Ramos (cell line): Measurements from ENCODE around the gene ATP23.

Experiments used
- in situ Hi-C: fragments of 300-500 bp; cut with MboI; formaldehyde crosslinking; loops from one replicate; pipeline ENCODE4 v1.14.3; 2022; ENCODE audit warnings: low sequenced_read_pairs; ENCODE audit not compliant: unreplicated experiment

ATP23 gene

GRCh38 chr12:57941165-57941894, at the start of gene ATP23:
ATP23 (plus strand) TSS chr12:57941567; CDS start chr12:57941702, 135 bp downstream.
- in situ Hi-C loops = no loop called here

DNA sequence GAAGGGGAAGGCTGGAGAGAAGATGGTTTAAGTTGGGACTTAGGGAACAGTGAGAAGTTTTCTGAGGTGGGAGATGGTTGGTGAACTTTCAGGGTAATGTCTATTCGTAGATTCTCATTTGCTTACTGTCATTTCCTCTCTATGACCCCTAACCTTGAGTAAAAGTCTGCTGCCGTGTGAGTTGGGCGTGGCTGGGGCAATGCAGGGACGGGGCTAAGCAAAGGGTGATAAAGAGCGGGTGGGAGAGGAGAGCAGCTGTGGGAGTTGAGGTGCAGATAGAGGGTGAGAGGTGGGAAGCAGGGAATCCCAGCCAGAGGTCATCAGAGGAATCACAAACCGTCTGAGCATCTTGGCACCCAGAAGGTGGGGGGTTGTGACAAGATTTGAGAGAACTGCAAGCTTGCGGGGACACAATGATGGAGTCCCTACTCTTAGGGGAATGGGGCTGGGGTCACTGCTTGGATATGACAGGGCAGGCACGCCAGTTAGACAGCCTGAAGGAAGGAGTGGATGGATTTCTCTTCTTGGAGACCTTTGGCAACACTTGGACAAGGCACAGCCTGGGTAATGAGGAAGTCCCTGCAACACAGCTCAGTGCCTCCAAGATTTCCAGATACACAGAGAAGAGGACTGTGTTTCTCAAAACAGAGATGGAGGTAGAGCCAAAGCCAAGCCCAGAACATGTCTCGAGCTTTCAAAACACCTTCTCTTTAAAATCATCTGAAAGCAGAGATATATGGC, 49.0 kb upstream of the ATP23 start:
- in situ Hi-C loops = loop anchor here (25.0 kb wide), 1 partner anchor 655 kb away; the partner anchor contains the start of gene SHMT2

DNA sequence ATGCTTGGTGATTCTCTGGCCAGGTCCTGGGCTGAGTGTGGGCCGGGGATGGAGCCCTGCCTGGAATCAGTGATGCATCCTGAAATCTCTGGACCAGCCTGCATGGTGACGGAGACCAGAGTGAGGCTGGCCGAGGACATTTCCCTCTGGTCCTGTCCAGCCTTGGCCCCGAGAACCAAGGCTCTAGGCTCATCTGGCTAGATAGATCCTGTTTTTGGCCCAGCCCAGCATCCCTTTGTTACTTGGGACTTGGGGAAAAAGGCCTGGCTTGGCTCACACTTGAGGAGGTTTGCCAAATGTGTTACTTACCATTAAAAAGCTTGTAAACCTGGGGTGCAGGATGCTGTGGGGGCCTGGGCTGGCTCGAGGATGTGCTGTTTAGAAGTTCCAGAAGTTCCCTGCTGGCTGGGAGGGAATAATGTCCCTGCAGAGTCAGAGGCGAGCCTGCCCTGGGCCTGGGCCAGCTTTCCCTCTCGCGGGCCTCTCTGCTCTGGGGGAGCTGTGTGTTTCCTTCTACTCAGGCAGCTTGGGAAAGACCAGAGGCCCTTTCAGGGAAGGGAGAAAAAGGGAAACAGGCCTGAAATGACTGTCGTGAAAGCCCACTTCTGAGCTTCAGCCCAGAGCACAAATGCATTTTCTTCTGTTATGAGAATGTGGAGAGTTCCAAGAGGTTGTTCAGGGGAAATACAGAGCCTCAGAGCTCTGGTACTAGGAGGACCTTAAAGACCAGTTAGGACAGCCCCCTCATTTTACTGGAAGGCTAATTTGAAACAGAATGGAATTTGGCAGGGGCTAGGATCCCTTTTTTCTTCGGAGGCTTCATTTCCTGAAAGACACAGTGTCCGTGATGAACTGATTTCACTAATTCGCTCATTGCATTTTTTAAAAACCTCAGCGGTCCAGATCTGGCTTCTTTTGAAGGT, 47.7 kb upstream of the ATP23 start:
- in situ Hi-C loops = loop anchor here (25.0 kb wide), 1 partner anchor 656 kb away; the partner anchor contains the start of gene SHMT2

GRCh38 chr12:57894399-57895292, 46.7 kb upstream of the ATP23 start:
- in situ Hi-C loops = loop anchor here (25.0 kb wide), 1 partner anchor 657 kb away; the partner anchor contains the start of gene SHMT2

- in situ Hi-C loops = loop anchor here (25.0 kb wide), 1 partner anchor 658 kb away; the partner anchor contains the start of gene SHMT2
These were observed 45.8 kb upstream of the ATP23 start for GRCh38 chr12:57895389-57896114.

DNA sequence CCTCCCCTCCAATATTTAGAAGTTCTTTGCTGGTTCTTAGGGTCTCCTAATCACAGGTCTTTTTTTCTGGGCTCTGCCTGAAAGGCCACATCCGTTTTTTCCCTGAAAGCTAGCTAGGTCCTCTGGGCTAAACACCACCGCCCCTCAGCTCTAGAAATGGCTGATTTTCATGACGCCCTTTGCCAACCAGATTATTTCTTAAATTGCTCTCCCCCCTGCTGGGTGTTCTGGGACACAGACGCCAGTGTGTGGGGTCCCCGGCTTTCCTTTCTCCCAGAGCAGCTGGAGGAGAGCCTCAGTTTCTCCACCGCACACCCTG, 45.3 kb upstream of the ATP23 start:
- in situ Hi-C loops = loop anchor here (25.0 kb wide), 1 partner anchor 659 kb away; the partner anchor contains the start of gene SHMT2

- in situ Hi-C loops = loop anchor here (25.0 kb wide), 1 partner anchor 659 kb away; the partner anchor contains the start of gene SHMT2
These were observed 44.7 kb upstream of the ATP23 start for GRCh38 chr12:57896434-57897201.

DNA sequence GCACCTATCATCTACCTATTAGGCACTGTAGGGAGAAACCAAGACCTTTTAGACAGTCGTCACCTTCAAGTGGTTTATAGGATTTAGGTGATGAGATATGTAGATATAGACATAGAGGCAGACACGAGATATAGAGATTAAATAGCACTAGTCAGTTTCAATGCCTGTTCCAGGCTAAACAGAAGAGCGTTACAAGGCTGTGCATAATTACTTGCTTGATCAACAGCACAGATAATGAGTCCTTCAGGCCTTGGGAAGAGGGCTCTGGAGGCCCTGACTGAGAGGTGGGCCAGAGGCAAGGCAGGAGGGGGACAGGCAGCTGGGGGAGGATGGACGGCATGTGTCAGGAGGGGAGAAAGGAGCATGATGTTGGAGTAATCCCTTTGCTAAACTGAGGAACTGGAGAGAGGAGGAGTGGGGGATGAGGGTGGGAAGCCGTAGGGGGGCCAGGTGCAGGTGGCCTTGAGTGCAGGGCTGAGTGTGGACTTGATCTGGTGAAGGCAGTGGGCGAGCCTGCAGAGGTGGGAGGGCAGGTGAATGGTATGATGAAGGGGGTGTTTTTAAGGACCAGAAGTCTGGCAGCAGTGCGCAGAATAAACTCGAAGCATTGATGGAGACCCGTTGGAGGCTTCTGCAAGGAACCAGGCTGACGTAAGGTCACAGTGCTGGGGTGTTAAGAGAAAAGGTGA, 43.9 kb upstream of the ATP23 start:
- in situ Hi-C loops = loop anchor here (25.0 kb wide), 1 partner anchor 660 kb away; the partner anchor contains the start of gene SHMT2

DNA sequence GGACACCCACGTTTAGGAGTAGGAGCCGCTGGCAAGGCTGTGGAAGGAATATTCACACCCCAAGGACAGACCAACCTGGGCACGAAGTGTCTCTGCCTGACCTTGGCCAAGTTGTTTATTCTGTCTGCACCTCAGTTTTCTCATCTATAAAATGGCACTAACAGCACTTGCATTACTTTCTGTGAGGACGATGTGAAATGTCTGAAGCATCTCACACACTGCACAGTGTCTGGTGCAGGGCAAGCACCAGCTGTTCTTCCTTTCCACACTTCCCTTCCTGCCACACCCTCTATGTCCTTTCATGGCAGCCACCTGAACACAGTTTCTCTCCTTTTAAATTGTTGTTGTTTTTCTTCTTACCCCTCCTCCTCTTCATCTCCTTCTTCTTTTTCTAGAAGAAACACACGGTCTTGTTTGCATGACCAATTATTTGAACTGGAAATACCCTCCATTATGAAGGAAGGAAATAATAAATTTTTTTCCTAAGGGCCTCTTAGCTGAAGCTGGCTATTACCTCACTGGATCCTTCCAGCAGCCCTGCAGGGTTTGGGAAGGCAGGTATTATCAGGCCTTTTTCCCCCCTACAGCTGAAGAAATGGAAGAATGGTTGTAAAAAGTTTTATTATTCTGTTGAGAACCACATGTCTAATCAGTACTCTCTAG, 42.9 kb upstream of the ATP23 start:
- in situ Hi-C loops = loop anchor here (25.0 kb wide), 1 partner anchor 661 kb away; the partner anchor contains the start of gene SHMT2

GRCh38 chr12:57899010-57899662, 42.2 kb upstream of the ATP23 start:
- in situ Hi-C loops = loop anchor here (25.0 kb wide), 1 partner anchor 662 kb away; the partner anchor contains the start of gene SHMT2

- in situ Hi-C loops = loop anchor here (25.0 kb wide), 1 partner anchor 315 kb away; the partner anchor contains the start of gene PIP4K2C
These were observed 38.8 kb upstream of the ATP23 start for GRCh38 chr12:57902478-57902969.

DNA sequence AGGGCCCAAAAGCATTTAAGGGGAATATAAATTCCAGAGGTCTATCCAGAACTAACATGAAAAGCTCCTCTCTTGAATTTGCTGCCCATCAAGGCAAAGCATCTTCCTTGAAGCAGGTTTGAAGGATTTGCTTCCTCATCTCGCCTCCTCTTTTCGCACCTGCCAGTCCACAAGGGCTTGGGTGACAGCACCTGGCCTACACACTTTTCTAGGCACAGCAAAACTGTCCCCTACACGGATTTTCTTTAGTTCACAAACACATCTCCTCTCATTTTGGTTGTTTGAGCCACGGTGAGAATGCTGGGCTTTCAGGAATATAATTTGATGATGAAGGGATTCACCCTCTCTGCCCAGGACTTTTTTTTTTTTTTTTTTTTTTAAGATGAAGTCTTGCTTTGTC, 36.9 kb upstream of the ATP23 start:
- in situ Hi-C loops = loop anchor here (25.0 kb wide), 1 partner anchor 317 kb away; the partner anchor contains the start of gene PIP4K2C

- in situ Hi-C loops = loop anchor here (5.0 to 25.0 kb wide), 2 partner anchors 78 to 318 kb away; partner anchors contain the start of gene PIP4K2C
These were observed 36.2 kb upstream of the ATP23 start for GRCh38 chr12:57904848-57905811.

- in situ Hi-C loops = loop anchor here (5.0 to 25.0 kb wide), 2 partner anchors 79 to 319 kb away; partner anchors contain the start of gene PIP4K2C
These were observed 35.4 kb upstream of the ATP23 start for GRCh38 chr12:57905812-57906475.
